Ovary (tissue), 9 donors: ENCODE results near the gene MAP3K10. TPM values are rescaled to one million over a fixed set of nuclear protein-coding genes. Genes with fewer than 3 reads are reported as not detected.

Experiments used
- DNase-seq, 5 donors: peaks; one replicate each; pipeline ENCODE4 v3.0.0-alpha.2; 2019 to 2020
- H3K27ac ChIP-seq, 2 donors: fragments of 200-600 bp; one replicate each; pipeline versions ENCODE4 v1.5.1 to v1.8.0; 2019 to 2022
- H3K27me3 ChIP-seq: fragments of 200-600 bp; one replicate; pipeline ENCODE4 v1.8.0; 2022
- H3K36me3 ChIP-seq: fragments of 200-600 bp; sonication (generic); one replicate; pipeline ENCODE4 v1.5.1; 2019
- H3K4me1 ChIP-seq: one replicate; pipeline ENCODE4 v1.8.1; 2013; ENCODE audit warnings: mild to moderate bottlenecking, moderate library complexity; ENCODE audit not compliant: insufficient read depth
- H3K4me3 ChIP-seq: fragments of 200-600 bp; sonication (generic); one replicate; pipeline ENCODE4 v1.5.1; 2017
- H3K9me3 ChIP-seq, 2 donors: fragments of 200-600 bp in 1 of 2; sonication (generic) in 1 of 2; one replicate each; pipeline versions ENCODE4 v1.5.1 to v1.8.1; 2013 to 2019; ENCODE audit warnings: mild to moderate bottlenecking in 1 of 2, moderate library complexity in 1 of 2
- EP300 ChIP-seq: sonication (generic); formaldehyde crosslinking; IDR thresholded peaks from one replicate; pipeline ENCODE4 v1.6.1; 2017; ENCODE audit warnings: antibody characterized with exemption
- POLR2A ChIP-seq: fragments of 450-650 bp; IDR thresholded peaks from one replicate; pipeline ENCODE4 v1.6.1; 2017; ENCODE audit warnings: antibody characterized with exemption, mild to moderate bottlenecking, moderate library complexity
- WGBS, 3 donors: extraction: QIAGEN DNeasy Blood & Tissue Kit in 1 of 3; methylation state at CpG; one replicate each; pipeline versions ENCODE4 v1.1.5 to v1.1.7; 2013 to 2017; 5-methylcytosine and 5-hydroxymethylcytosine counted together
- intact Hi-C, 4 donors: fragments of 100-400 bp; cut with DNase I; formaldehyde crosslinking; loops; one replicate each; pipeline versions ENCODE4 v1.11.0 to v1.15.1; 2022 to 2023
- polyA plus RNA-seq, 2 donors: library from polyadenylated mRNA; stranded (reverse); fragments of 200-250 nt in 1 of 2; fragments of 350-450 nt in 1 of 2; fragmentation: Illumina TruSeq in 1 of 2; extraction: RNeasy Lipid Tissue Mini Kit (QIAGEN cat#74804) in 1 of 2; gene quantifications; one replicate each; pipeline ENCODE4 v1.2.3, GENCODE V29; 2013 to 2014
- total RNA-seq, 7 donors: library from RNA; depleted of rRNA in 2 of 7; stranded (reverse); fragments of >200 nt in 2 of 7; fragmentation: NEBNext Ultra II Directional in 3 of 7; extraction: Animal tissue kit (Norgen Biotek cat#: 25700) in 3 of 7; gene quantifications; one replicate each; pipeline versions ENCODE4 v1.1.0 to v1.2.4, GENCODE V29; 2016 to 2023
- TF ChIP-seq, protein P1 (sequence below), 3 donors: fragments of 450-650 bp in 2 of 3; fragments of 200-600 bp in 1 of 3; IDR thresholded peaks; one replicate each; pipeline versions ENCODE4 v1.5.1 to v1.8.0; 2016 to 2022; ENCODE audit warnings: antibody characterized with exemption in 3 of 3, mild to moderate bottlenecking in 1 of 3
- donor health status: DM: no; HTN: no; CAD: no; lungs with moderate emphysema.
- donor health status: DM: no; HTN: no; CAD: no.
- donor health status: Bipolar disorder and iron deficiency.
- donor health status: DM: yes; HTN: yes; CAD: no.
- donor health status: DM: no; HTN: no; CAD: no.
- donor health status: DM: yes; HTN: yes; CAD: no.

The MAP3K10 gene
- total and polyA plus RNA-seq, 9 donors, result 1.2 to 26.2 (median 14.6) TPM

- no peak for DNase-seq
- H3K4me1 ChIP-seq, result no peaks in the 10 kb centered on the region
- H3K36me3 ChIP-seq, result no peaks in the 10 kb centered on the region
- H3K27me3 ChIP-seq, result no peaks in the 10 kb centered on the region
- TF ChIP-seq, protein P1, sequence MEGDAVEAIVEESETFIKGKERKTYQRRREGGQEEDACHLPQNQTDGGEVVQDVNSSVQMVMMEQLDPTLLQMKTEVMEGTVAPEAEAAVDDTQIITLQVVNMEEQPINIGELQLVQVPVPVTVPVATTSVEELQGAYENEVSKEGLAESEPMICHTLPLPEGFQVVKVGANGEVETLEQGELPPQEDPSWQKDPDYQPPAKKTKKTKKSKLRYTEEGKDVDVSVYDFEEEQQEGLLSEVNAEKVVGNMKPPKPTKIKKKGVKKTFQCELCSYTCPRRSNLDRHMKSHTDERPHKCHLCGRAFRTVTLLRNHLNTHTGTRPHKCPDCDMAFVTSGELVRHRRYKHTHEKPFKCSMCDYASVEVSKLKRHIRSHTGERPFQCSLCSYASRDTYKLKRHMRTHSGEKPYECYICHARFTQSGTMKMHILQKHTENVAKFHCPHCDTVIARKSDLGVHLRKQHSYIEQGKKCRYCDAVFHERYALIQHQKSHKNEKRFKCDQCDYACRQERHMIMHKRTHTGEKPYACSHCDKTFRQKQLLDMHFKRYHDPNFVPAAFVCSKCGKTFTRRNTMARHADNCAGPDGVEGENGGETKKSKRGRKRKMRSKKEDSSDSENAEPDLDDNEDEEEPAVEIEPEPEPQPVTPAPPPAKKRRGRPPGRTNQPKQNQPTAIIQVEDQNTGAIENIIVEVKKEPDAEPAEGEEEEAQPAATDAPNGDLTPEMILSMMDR (IDR thresholded peaks at IDR 0.05), result no peak
- TF ChIP-seq POLR2A (no peak), EP300 (no peak)
- WGBS, 3 donors, result 74 to 79% (median 74%) methylated on average over 4 of the region's 4 CpGs
- no peak overlapping the region for H3K27ac ChIP-seq
- no peak overlapping the region for H3K4me3 ChIP-seq
- H3K9me3 ChIP-seq, result no peaks in the 10 kb centered on the region
- intact Hi-C loops, result no loop called here
Observed at GRCh38 chr19:40174092-40174491, 17.1 kb upstream of the MAP3K10 start.

GRCh38 chr19:40175820-40176219 lies 15.4 kb upstream of the MAP3K10 start:
- Histone ChIP-seq H3K4me1 (no peaks in the 10 kb centered on the region), H3K4me3 (no peak overlapping the region), H3K27ac (no peak overlapping the region), H3K27me3 (no peaks in the 10 kb centered on the region), H3K9me3 (no peaks in the 10 kb centered on the region), H3K36me3 (no peaks in the 10 kb centered on the region)
- TF ChIP-seq POLR2A, result no peak
- TF ChIP-seq EP300, result no peak
- TF ChIP-seq, protein P1 (IDR thresholded peaks at IDR 0.05), result no peak
- WGBS, 3 donors, result 36 to 60% (median 56%) methylated on average over 5 of the region's 5 CpGs
- intact Hi-C loops, result no loop called here
- no peak for DNase-seq

DNA sequence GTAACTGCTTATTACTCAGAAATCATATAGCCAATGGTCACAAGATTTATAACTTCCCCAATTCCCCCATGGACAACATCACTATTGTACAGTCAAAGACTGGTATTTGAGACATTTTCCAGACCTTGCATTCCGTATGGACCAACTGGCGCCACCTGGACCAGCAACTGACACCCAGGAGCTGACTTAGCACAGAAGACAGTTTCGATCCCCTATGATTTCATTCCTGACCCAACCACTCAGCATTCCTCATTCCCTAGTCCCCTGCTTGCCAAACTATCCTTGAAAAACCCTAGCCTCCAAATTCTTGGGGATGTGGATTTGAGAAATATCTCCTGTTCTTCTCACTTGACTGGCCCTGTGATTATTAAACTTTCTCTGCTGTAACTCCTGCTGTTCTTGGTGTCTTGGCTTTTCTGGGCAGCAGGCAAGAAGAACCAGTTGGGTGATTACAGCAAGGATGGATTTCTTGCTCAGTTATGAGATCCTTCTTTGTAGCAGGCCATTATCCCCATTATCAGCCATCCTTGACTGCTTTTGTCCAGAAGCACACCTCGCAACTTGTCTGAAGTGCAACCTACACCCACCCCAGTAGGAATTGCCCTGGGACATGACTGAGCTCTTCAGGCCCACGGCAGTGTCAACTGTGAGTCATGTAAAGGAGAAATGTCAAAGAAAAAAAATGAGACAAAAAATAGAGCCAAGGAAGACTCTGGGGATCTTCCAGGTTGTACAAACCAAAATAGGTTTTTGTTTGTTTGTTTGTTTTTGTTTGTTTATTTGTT lies 13.7 kb upstream of the MAP3K10 start:
- Histone ChIP-seq H3K27ac (no peak overlapping the region), H3K27me3 (no peaks in the 10 kb centered on the region), H3K36me3 (no peaks in the 10 kb centered on the region), H3K4me1 (no peaks in the 10 kb centered on the region), H3K9me3 (no peaks in the 10 kb centered on the region), H3K4me3 (no peak overlapping the region)
- TF ChIP-seq EP300 (no peak), POLR2A (no peak)
- TF ChIP-seq, protein P1 (IDR thresholded peaks at IDR 0.05), result no peak
- intact Hi-C loops, result no loop called here
- WGBS, 3 donors, result 78 to 83% (median 79%) methylated on average over 5 of the region's 5 CpGs
- DNase-seq, result no peak

DNA sequence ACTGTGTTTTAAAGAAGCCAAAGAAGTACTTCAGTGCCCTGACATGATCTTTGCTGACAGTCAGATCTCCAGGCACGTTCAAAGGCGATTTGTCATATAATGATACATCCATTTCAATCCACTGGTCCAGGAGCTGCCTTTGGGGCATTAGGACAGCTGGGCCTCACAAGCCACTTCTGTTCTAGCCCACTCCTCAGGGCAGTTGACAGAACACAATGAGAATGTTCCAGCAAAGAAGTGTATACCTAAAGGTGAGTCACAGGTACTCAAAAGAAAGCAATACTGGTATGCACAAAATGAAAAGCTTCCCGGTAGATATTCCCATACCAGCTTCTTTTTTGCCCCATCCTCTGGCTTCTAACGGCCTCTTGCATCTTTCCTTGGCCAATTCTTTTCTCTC lies 12.5 kb upstream of the MAP3K10 start:
- Histone ChIP-seq H3K4me3 (no peak overlapping the region), H3K4me1 (no peaks in the 10 kb centered on the region), H3K9me3 (no peaks in the 10 kb centered on the region), H3K36me3 (no peaks in the 10 kb centered on the region), H3K27ac (no peak overlapping the region), H3K27me3 (no peaks in the 10 kb centered on the region)
- intact Hi-C loops, result no loop called here
- TF ChIP-seq, protein P1 (IDR thresholded peaks at IDR 0.05), result no peak
- TF ChIP-seq POLR2A (no peak), EP300 (no peak)
- no peak for DNase-seq
- WGBS, 3 donors, result 76 to 85% (median 82%) methylated on average over 4 of the region's 4 CpGs
